ENCODE results near the gene NEU4. TPM values are rescaled to one million over a fixed set of nuclear protein-coding genes. Genes with fewer than 3 reads are reported as not detected.

The NEU4 gene
- total RNA-seq, 1 experiment from 2014 or later = 2.2 TPM

- ChIA-PET CTCF (interaction anchor here (0.9 to 1.0 kb wide), 2 partner anchors 29 to 103 kb away, joined by 3 read pairs; no protein-coding TSS in a partner anchor), POLR2A (no interaction called here)
- Mint-ChIP-seq H3K9me3 (peaks cover 8% of the 10 kb centered on the region), H3K27ac (no peak overlapping the region), H3K4me3 (no peak overlapping the region), H3K4me1 (peaks cover 21% of the 10 kb centered on the region), H3K27me3 (ENCODE audit: low read depth) (peaks cover 5% of the 10 kb centered on the region), H3K36me3 (peaks cover 6% of the 10 kb centered on the region)
- ATAC-seq = no peak
- TF ChIP-seq NR3C1 (CRISPR knock-in tag; conservative IDR thresholded peaks at IDR 0.05; ENCODE audit: low read depth) (no peak), MYBL2 (CRISPR knock-in tag; IDR thresholded peaks at IDR 0.05) (no peak), ZNF416 (CRISPR knock-in tag; IDR thresholded peaks at IDR 0.05) (no peak), PRRX2 (CRISPR knock-in tag; IDR thresholded peaks at IDR 0.05) (no peak), NR2C2 (CRISPR knock-in tag; IDR thresholded peaks at IDR 0.05) (no peak), MXD4 (CRISPR knock-in tag; IDR thresholded peaks at IDR 0.05; ENCODE audit: borderline replicate concordance) (no peak), ZBTB21 (CRISPR knock-in tag; IDR thresholded peaks at IDR 0.05; ENCODE audit: borderline replicate concordance) (no peak), NR1H2 (CRISPR knock-in tag; IDR thresholded peaks at IDR 0.05) (no peak), ZNF219 (CRISPR knock-in tag; IDR thresholded peaks at IDR 0.05; ENCODE audit: borderline replicate concordance) (no peak), ZNF396 (CRISPR knock-in tag; IDR thresholded peaks at IDR 0.05; ENCODE audit: borderline replicate concordance) (no peak)
- TF ChIP-seq, protein P1, sequence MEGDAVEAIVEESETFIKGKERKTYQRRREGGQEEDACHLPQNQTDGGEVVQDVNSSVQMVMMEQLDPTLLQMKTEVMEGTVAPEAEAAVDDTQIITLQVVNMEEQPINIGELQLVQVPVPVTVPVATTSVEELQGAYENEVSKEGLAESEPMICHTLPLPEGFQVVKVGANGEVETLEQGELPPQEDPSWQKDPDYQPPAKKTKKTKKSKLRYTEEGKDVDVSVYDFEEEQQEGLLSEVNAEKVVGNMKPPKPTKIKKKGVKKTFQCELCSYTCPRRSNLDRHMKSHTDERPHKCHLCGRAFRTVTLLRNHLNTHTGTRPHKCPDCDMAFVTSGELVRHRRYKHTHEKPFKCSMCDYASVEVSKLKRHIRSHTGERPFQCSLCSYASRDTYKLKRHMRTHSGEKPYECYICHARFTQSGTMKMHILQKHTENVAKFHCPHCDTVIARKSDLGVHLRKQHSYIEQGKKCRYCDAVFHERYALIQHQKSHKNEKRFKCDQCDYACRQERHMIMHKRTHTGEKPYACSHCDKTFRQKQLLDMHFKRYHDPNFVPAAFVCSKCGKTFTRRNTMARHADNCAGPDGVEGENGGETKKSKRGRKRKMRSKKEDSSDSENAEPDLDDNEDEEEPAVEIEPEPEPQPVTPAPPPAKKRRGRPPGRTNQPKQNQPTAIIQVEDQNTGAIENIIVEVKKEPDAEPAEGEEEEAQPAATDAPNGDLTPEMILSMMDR (IDR thresholded peaks at IDR 0.05) = no peak
- TF ChIP-seq, protein P2, sequence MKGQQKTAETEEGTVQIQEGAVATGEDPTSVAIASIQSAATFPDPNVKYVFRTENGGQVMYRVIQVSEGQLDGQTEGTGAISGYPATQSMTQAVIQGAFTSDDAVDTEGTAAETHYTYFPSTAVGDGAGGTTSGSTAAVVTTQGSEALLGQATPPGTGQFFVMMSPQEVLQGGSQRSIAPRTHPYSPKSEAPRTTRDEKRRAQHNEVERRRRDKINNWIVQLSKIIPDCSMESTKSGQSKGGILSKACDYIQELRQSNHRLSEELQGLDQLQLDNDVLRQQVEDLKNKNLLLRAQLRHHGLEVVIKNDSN (CRISPR knock-in tag; IDR thresholded peaks at IDR 0.05) = no peak
- DNase-seq (ENCODE audit: low spot score) = no peak
Observed at GRCh38 chr2:241775223-241776177, 33.5 kb upstream of the NEU4 start.

- no peak within 1 kb of the TSS for H3K27ac Mint-ChIP-seq
- peaks cover 13% of the 10 kb centered on the region for H3K27me3 Mint-ChIP-seq (ENCODE audit: low read depth)
- H3K9me3 Mint-ChIP-seq = peaks cover 16% of the 10 kb centered on the region
- ATAC-seq (no peak), DNase-seq (ENCODE audit: low spot score) (no peak)
- peak; percentile 20; the same call in 1 of the 2 replicates for TF ChIP-seq ZNF263 (CRISPR knock-in tag; IDR thresholded peaks at IDR 0.05; ENCODE audit: low read depth)
- TF ChIP-seq MAX (CRISPR knock-in tag; IDR thresholded peaks at IDR 0.05) = no peak
- no peak within 1 kb of the TSS for H3K4me3 Mint-ChIP-seq
- CTCF ChIA-PET = interaction anchor here (0.8 to 1.0 kb wide), 3 partner anchors 28 to 102 kb away, joined by 3 read pairs; no protein-coding TSS in a partner anchor
- H3K36me3 Mint-ChIP-seq = peaks cover 14% of the 10 kb centered on the region
- POLR2A ChIA-PET = no interaction called here
- peaks cover 16% of the 10 kb centered on the region for H3K4me1 Mint-ChIP-seq
Observed at GRCh38 chr2:241776336-241777169, 32.4 kb upstream of the NEU4 start, which contains the start of gene GAL3ST2. GAL3ST2 (plus strand) TSS chr2:241776822; CDS start chr2:241776956, 134 bp downstream.

- ChIA-PET CTCF (interaction anchor here (0.8 to 1.4 kb wide), 2 partner anchors 33 to 101 kb away, joined by 3 read pairs; no protein-coding TSS in a partner anchor), POLR2A (no interaction called here)
- DNase-seq (ENCODE audit: low spot score) (no peak), ATAC-seq (no peak)
- no peak overlapping the region for H3K27ac Mint-ChIP-seq
- no peak overlapping the region for H3K4me3 Mint-ChIP-seq
- H3K27me3 Mint-ChIP-seq (ENCODE audit: low read depth) = peaks cover 13% of the 10 kb centered on the region
- H3K36me3 Mint-ChIP-seq = peaks cover 14% of the 10 kb centered on the region
- H3K4me1 Mint-ChIP-seq = peaks cover 11% of the 10 kb centered on the region
- H3K9me3 Mint-ChIP-seq = peaks cover 16% of the 10 kb centered on the region
- TF ChIP-seq PRDM15 (CRISPR knock-in tag; IDR thresholded peaks at IDR 0.05) (no peak), ZNF671 (CRISPR knock-in tag; IDR thresholded peaks at IDR 0.05) (no peak), EMX1 (CRISPR knock-in tag; IDR thresholded peaks at IDR 0.05) (no peak), ZNF281 (CRISPR knock-in tag; IDR thresholded peaks at IDR 0.05) (no peak), ZNF423 (CRISPR knock-in tag; IDR thresholded peaks at IDR 0.05) (no peak), TEAD1 (CRISPR knock-in tag; IDR thresholded peaks at IDR 0.05) (no peak), SP1 (CRISPR knock-in tag; conservative IDR thresholded peaks at IDR 0.05) (no peak)
Observed at GRCh38 chr2:241777170-241777685, 31.8 kb upstream of the NEU4 start.
